K562 (cell line): ENCODE data around the gene PPL. TPM values are rescaled to one million over a fixed set of nuclear protein-coding genes. Genes with fewer than 3 reads are reported as not detected.

Experiments
- ARID4B ChIP-seq: sonication (generic); formaldehyde crosslinking; IDR thresholded peaks from 2 replicates; pipeline ENCODE4 v1.8.0; 2022; ENCODE audit warnings: mild to moderate bottlenecking, missing genetic modification reagents
- KDM1A ChIP-seq, 2 experiments: fragments of 450-650 bp; IDR thresholded peaks; 2 replicates each; pipeline ENCODE4 v1.6.1; 2016; ENCODE audit warnings: mild to moderate bottlenecking in 2 of 2
- polyA plus RNA-seq, 8 experiments: library from polyadenylated mRNA; depleted of rRNA in 4 of 8; stranded (reverse) in 5 of 8; unstranded in 3 of 8; fragments of >200 nt; fragmentation: Nextera tagmentation in 2 of 8; fragmentation: Illumina TruSeq in 1 of 8; extraction: Ambion mirVana in 2 of 8; extraction: Trizol in 1 of 8; gene quantifications; 2 replicates each; pipeline versions ENCODE4 v1.2.1 to v1.2.3, GENCODE V29; 2011 to 2014; ENCODE audit warnings: inconsistent platforms in 1 of 8, missing spikeins in 1 of 8
- total RNA-seq, 7 experiments: library from RNA; depleted of rRNA in 6 of 7; stranded (reverse); fragments of >200 nt in 6 of 7; fragmentation: Illumina TruSeq in 2 of 7; extraction: Trizol in 2 of 7; gene quantifications; 2 replicates each; pipeline versions ENCODE4 v1.2.1 to v1.2.3, GENCODE V29; 2011 to 2021; ENCODE audit warnings: low replicate concordance in 1 of 7

The PPL gene
- total and polyA plus RNA-seq, 9 of the 15 experiments (the other 6 are each of a cell fraction or from before 2014, with no cell fraction given) = 0.01 to 0.15 (median 0.07) TPM; not detected in 3

- TF ChIP-seq ARID4B (CRISPR knock-in tag) (peak; percentile 32; the same call in 1 of the 2 replicates), KDM1A (IDR thresholded peaks at IDR 0.05) (peak in 1 of 2 experiments; percentile 44; a peak in 1 of 4 replicates)
These were observed 21.8 kb upstream of the PPL start (continued) for GRCh38 chr16:4958510-4959438.
